Limb (tissue), 2 donors: ENCODE data around the gene HLA-G.
"Not testable (repeated sequence)": the region's sequence is repeated elsewhere in the genome, so short reads cannot be mapped to it uniquely, and the experiment has no call there.

Experiments
- DNase-seq, 2 donors: peaks; one replicate each; pipeline ENCODE4 v3.0.0-alpha.2; 2016; ENCODE audit errors: extremely low spot score in 2 of 2

Gene HLA-G

GRCh38 chr6:29870104-29870503, 42.5 kb downstream of the HLA-G start:
- no peak for DNase-seq

GRCh38 chr6:29872791-29873190, 45.2 kb downstream of the HLA-G start:
- no peak for DNase-seq

DNA sequence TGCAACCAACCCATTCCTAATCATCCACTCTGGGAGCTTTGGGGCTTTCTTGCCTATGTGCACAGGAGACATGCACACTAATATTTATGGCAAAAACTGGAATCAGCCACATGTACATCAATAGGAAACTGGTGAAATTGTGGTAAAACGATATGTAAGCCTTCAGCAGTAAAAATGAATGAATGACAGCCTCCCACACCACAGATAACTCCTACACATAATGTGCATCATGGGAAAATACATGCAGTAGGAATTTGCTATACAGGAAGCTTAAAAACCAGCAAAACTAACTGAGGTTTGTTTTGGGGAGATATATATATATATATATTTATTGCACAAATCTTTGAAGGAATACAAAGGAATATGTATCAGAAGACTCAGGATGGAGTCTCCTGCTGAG, 47.6 kb downstream of the HLA-G start:
- no peak for DNase-seq

GRCh38 chr6:29875734-29876133, 48.1 kb downstream of the HLA-G start:
- not testable (repeated sequence) for DNase-seq
